ENCODE measurements around the gene GALNT5. TPM values are rescaled to one million over a fixed set of nuclear protein-coding genes. Genes with fewer than 3 reads are reported as not detected.

Gene GALNT5
- total RNA-seq, 1 donor from 2014 or later: not detected

GRCh38 chr2:157355618-157356017 lies 98.1 kb downstream of the GALNT5 start:
- intact Hi-C loops (cut with micrococcal nuclease): no loop called here
- H3K36me3 Mint-ChIP-seq (ENCODE audit: low read depth): peaks cover 20% of the 10 kb centered on the region
- peaks cover 11% of the 10 kb centered on the region for H3K9me3 Mint-ChIP-seq
- H3K4me3 Mint-ChIP-seq: no peak overlapping the region
- H3K4me1 Mint-ChIP-seq: no peaks in the 10 kb centered on the region
- no peak for DNase-seq
- no peaks in the 10 kb centered on the region for H3K27me3 Mint-ChIP-seq
- H3K27ac Mint-ChIP-seq: no peak overlapping the region

GRCh38 chr2:157359628-157360027 lies 102.1 kb downstream of the GALNT5 start:
- Mint-ChIP-seq H3K4me1 (peaks cover 10% of the 10 kb centered on the region), H3K36me3 (ENCODE audit: low read depth) (peaks cover 47% of the 10 kb centered on the region), H3K27ac (no peak overlapping the region), H3K27me3 (no peaks in the 10 kb centered on the region), H3K4me3 (no peak overlapping the region), H3K9me3 (peaks cover 36% of the 10 kb centered on the region)
- DNase-seq: no peak
- intact Hi-C loops (cut with micrococcal nuclease): no loop called here

- no peak overlapping the region for H3K4me3 Mint-ChIP-seq
- DNase-seq: no peak
- peak overlapping the region; percentile 10 for H3K27ac Mint-ChIP-seq
- intact Hi-C loops (cut with micrococcal nuclease): no loop called here
- peaks cover 14% of the 10 kb centered on the region for H3K4me1 Mint-ChIP-seq
- peaks cover 38% of the 10 kb centered on the region for H3K9me3 Mint-ChIP-seq
- peaks cover 57% of the 10 kb centered on the region for H3K36me3 Mint-ChIP-seq (ENCODE audit: low read depth)
- H3K27me3 Mint-ChIP-seq: no peaks in the 10 kb centered on the region
Measured at GRCh38 chr2:157361526-157361925, 104.0 kb downstream of the GALNT5 start.

- H3K9me3 Mint-ChIP-seq: peaks cover 38% of the 10 kb centered on the region
- peaks cover 14% of the 10 kb centered on the region for H3K4me1 Mint-ChIP-seq
- H3K27me3 Mint-ChIP-seq: no peaks in the 10 kb centered on the region
- intact Hi-C loops (cut with micrococcal nuclease): no loop called here
- H3K36me3 Mint-ChIP-seq (ENCODE audit: low read depth): peaks cover 56% of the 10 kb centered on the region
- DNase-seq: no peak
- no peak overlapping the region for H3K4me3 Mint-ChIP-seq
- no peak overlapping the region for H3K27ac Mint-ChIP-seq
Measured at GRCh38 chr2:157362627-157363026, 105.1 kb downstream of the GALNT5 start.

- no peak for DNase-seq
- H3K9me3 Mint-ChIP-seq: peaks cover 41% of the 10 kb centered on the region
- H3K4me1 Mint-ChIP-seq: peaks cover 14% of the 10 kb centered on the region
- intact Hi-C loops (cut with micrococcal nuclease): no loop called here
- H3K27ac Mint-ChIP-seq: peak overlapping the region; percentile 58
- H3K36me3 Mint-ChIP-seq (ENCODE audit: low read depth): peaks cover 60% of the 10 kb centered on the region
- no peak overlapping the region for H3K4me3 Mint-ChIP-seq
- H3K27me3 Mint-ChIP-seq: no peaks in the 10 kb centered on the region
Measured at GRCh38 chr2:157363612-157364101, 106.2 kb downstream of the GALNT5 start.

Other genes starting within 250 kb of the GALNT5 start
- 1.4 and 1.6 TPM in 2 replicates for gene ERMN, start 68.1 kb downstream of the GALNT5 start, total RNA-seq
- gene CYTIP, start 186.4 kb downstream of the GALNT5 start, total RNA-seq: 320 and 321 TPM in 2 replicates